Hematopoietic multipotent progenitor cell treated with erythropoietin and hydrocortisone succinate and interleukin-3 and kit ligand, for 8 days (in vitro differentiated cells): ENCODE results near the gene SETD2.
"Not testable (repeated sequence)": the region's sequence is repeated elsewhere in the genome, so short reads cannot be mapped to it uniquely, and the experiment has no call there.

Experiments
- DNase-seq: peaks from one replicate; pipeline ENCODE4 v3.0.0-alpha.2; 2015

SETD2 gene

DNA sequence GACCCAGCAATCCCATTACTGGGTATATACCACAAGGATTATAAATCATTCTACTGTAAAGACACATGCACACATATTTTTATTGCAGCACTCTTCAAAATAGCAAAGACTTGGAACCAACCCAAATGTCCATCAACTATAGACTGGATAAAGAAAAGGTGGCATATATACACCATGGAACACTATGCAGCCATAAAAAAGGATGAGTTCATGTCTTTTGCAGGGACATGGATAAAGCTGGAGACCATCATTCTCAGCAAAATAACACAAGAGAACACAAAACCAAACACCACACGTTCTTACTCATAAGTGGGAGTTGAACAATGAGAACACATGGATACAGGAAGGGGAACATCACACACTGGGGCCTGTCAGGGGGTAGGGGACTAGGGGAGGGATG, 137.5 kb downstream of the SETD2 start:
- DNase-seq = not testable (repeated sequence)

DNA sequence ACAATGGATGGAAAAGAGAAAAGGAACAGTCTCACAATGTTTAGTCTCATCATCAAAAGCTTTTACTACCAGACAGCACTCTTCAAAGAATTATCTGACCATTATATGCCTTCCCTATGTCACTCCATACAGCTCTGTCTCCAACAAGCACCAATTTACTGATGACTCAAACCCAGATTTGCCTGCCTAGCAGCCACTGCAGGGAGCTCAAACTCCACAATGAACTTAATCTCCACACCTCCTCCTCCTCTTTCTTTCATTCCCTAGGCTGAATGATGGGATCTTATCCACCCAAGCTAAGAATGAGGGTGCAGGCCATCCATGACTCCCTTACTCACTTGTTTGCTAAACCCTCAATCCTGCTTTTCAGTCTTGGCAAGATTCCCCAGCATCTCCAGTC, 139.0 kb downstream of the SETD2 start:
- DNase-seq = no peak

GRCh38 chr3:47022641-47023071, 141.3 kb downstream of the SETD2 start:
- DNase-seq = no peak

- no peak for DNase-seq
Observed at GRCh38 chr3:47020311-47020710, 143.6 kb downstream of the SETD2 start.

GRCh38 chr3:47019201-47019600, 144.7 kb downstream of the SETD2 start:
- DNase-seq = no peak

GRCh38 chr3:47018269-47018611, 145.7 kb downstream of the SETD2 start:
- DNase-seq = no peak

GRCh38 chr3:47017504-47018268, 146.2 kb downstream of the SETD2 start:
- DNase-seq = no peak

GRCh38 chr3:47016934-47017435, 146.9 kb downstream of the SETD2 start:
- DNase-seq = peak; percentile 48

- DNase-seq = peak; percentile 31
Observed at GRCh38 chr3:47016086-47016933, 147.6 kb downstream of the SETD2 start.

- DNase-seq = no peak
Observed at GRCh38 chr3:47015151-47015550, 148.8 kb downstream of the SETD2 start.

DNA sequence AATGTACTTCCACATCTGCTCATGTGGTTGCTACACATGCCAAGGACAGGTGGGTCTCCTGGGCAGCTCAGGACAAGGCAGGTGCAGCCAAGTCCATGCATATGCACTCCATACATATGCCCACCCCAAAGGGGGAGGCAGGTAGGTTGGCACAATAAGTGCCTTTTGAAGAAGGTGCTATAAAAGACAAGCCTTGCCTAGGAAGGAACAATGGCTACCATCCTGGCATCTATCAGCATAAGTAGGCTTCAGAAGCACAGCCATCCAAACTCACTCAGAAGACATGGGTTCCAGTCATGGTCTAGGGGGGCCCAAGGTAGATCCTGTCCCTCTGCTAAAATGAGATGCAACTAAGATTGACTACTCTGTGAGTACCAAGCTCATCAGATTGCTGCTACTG, 149.9 kb downstream of the SETD2 start:
- DNase-seq = no peak

DNA sequence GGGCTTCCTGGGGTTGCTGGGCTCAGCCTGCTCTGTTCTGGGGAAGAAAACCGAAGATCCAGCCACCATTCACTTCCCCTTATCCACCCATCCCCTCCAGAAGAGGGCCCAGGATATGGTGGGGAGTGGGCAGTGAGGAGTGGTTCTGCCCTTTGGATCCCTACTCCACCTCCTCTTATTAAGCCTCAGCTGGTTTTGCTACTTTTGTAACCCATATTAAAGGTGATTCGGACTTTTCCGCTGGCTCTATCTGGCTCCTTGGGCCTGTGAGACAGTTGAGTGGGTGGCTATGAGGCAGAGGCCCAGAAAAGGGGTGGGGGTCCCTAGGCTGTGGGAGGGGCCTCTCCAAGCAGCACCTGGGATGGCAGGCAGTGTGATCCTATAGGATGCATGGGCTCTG, 150.7 kb downstream of the SETD2 start:
- no peak for DNase-seq

- no peak for DNase-seq
Observed at GRCh38 chr3:47012342-47013230, 151.3 kb downstream of the SETD2 start.

DNA sequence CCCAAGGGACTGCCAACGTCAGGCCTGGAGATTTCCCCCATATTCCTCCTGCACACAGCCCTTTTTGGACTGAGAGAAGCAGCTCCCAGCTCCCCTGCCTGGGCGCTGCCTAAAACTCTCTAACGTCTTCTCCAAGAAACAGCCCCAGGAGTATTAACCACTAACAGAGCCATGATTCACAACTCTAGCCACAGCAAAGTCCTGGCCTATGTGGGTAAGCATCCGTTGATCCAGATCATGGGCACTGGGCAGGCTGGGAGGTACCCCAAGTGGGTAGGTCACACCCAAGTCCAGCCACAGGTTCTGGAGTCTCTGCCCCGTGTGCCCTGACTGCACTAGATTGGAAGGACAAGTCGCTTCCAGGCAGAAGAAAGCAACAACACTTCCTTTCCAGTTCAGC, 152.5 kb downstream of the SETD2 start:
- no peak for DNase-seq

DNA sequence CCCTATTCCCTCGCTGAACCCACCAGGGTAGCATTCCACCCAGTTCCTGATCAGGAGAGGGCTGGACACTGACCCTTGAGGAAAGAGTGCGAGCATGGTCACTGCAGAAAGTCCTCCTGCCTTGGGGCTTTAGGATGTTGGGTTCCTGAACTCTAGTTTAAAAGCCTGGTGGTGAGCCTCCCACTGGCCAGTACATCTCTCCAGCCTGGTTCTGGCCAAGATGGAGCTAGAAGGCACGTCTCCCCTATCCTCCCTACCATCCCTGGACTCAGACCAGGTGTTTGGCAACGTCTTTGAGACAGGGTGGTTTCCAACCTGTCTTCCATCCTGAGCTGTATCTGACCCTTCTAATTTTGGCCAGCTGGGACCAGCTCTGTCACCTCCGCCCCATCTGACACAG, 153.0 kb downstream of the SETD2 start:
- DNase-seq = no peak

GRCh38 chr3:47010111-47010712, 153.7 kb downstream of the SETD2 start:
- DNase-seq = no peak

- DNase-seq = peak; percentile 94
Observed at GRCh38 chr3:47009225-47010110, 154.4 kb downstream of the SETD2 start.

- no peak for DNase-seq
Observed at GRCh38 chr3:47008851-47009224, 155.1 kb downstream of the SETD2 start.

DNA sequence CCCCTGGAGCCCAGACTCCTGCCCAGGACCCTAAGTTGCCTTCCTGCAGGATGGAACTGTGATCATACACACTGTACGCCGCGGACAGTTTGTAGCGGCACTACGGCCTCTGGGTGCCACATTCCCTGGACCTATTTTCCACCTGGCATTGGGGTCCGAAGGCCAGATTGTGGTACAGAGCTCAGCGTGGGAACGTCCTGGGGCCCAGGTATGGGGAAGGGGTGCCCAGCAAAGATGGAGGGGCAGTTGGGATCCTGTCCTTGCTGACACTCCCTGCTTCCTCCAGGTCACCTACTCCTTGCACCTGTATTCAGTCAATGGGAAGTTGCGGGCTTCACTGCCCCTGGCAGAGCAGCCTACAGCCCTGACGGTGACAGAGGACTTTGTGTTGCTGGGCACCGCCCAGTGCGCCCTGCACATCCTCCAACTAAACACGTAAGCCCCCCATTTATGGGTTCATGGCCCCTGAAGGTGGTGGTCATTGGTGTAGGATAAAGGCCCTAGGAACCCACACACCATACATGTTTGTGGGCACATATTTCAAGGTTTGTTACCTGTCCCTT, 155.6 kb downstream of the SETD2 start:
- no peak for DNase-seq

GRCh38 chr3:47007482-47008233, 156.3 kb downstream of the SETD2 start:
- no peak for DNase-seq
